ENCODE measurements around the gene ZW10.
"Not testable (repeated sequence)": the region's sequence is repeated elsewhere in the genome, so short reads cannot be mapped to it uniquely, and the experiment has no call there.

The ZW10 gene

GRCh38 chr11:113715273-113715672 is 58.2 kb downstream of the ZW10 start:
- no peaks in the 10 kb centered on the region for H4K20me1 ChIP-seq (ENCODE audit: low read depth, low read length)
- no peak overlapping the region for H3K4me3 ChIP-seq (ENCODE audit: insufficient read depth, low read length, poor library complexity, severe bottlenecking)
- no peak overlapping the region for H3K9ac ChIP-seq (ENCODE audit: low read length)
- H3K27me3 ChIP-seq (ENCODE audit: low read length) = no peaks in the 10 kb centered on the region
- no peaks in the 10 kb centered on the region for H3K9me3 ChIP-seq (ENCODE audit: insufficient read depth, low read length)
- TF ChIP-seq, protein P1, sequence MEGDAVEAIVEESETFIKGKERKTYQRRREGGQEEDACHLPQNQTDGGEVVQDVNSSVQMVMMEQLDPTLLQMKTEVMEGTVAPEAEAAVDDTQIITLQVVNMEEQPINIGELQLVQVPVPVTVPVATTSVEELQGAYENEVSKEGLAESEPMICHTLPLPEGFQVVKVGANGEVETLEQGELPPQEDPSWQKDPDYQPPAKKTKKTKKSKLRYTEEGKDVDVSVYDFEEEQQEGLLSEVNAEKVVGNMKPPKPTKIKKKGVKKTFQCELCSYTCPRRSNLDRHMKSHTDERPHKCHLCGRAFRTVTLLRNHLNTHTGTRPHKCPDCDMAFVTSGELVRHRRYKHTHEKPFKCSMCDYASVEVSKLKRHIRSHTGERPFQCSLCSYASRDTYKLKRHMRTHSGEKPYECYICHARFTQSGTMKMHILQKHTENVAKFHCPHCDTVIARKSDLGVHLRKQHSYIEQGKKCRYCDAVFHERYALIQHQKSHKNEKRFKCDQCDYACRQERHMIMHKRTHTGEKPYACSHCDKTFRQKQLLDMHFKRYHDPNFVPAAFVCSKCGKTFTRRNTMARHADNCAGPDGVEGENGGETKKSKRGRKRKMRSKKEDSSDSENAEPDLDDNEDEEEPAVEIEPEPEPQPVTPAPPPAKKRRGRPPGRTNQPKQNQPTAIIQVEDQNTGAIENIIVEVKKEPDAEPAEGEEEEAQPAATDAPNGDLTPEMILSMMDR (IDR thresholded peaks at IDR 0.05; ENCODE audit: insufficient read depth, low read length, poor library complexity, severe bottlenecking) = no peak
- TF ChIP-seq EZH2phosphoT487 (conservative IDR thresholded peaks at IDR 0.05; ENCODE audit: low read length) = no peak
- H3K9me2 ChIP-seq (replicated peaks; ENCODE audit: insufficient read depth, low read length) = no peaks in the 10 kb centered on the region
- H2AFZ ChIP-seq (ENCODE audit: low read depth, low read length, severe bottlenecking) = no peak overlapping the region
- H3K4me2 ChIP-seq (ENCODE audit: low read depth, low read length, poor library complexity, severe bottlenecking) = no peak overlapping the region
- H3K36me3 ChIP-seq (ENCODE audit: low read length) = no peaks in the 10 kb centered on the region
- no peak overlapping the region for H3K27ac ChIP-seq (ENCODE audit: low read depth, low read length)
- H3K79me2 ChIP-seq (ENCODE audit: insufficient read depth, low read length) = no peaks in the 10 kb centered on the region
- H3F3A ChIP-seq (ENCODE audit: insufficient read depth) = no peaks in the 10 kb centered on the region

DNA sequence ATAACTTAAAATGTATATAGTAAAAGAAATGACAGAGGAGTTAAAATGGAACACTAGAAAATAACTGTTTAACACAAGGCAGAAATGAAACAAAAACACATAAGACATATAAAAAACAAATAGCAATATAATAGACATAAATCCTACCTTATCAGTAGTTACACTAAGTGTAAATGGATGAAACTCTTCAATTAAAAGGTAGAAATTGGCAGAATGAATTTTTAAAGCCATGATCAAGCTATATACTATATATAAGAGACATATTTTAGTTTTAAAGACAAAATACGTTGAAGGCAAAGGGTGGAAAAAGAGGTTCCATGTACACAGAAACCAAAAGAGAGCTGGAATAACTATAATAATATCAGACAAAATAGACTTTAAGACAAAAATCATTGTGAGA is 62.5 kb downstream of the ZW10 start:
- Histone ChIP-seq H4K20me1 (ENCODE audit: low read depth, low read length) (no peaks in the 10 kb centered on the region), H3K9ac (ENCODE audit: low read length) (no peak overlapping the region), H3K27ac (ENCODE audit: low read depth, low read length) (no peak overlapping the region), H3F3A (ENCODE audit: insufficient read depth) (no peaks in the 10 kb centered on the region), H3K27me3 (ENCODE audit: low read length) (no peaks in the 10 kb centered on the region), H3K36me3 (ENCODE audit: low read length) (no peaks in the 10 kb centered on the region), H3K9me3 (ENCODE audit: insufficient read depth, low read length) (no peaks in the 10 kb centered on the region), H2AFZ (ENCODE audit: low read depth, low read length, severe bottlenecking) (no peak overlapping the region), H3K4me3 (ENCODE audit: insufficient read depth, low read length, poor library complexity, severe bottlenecking) (no peak overlapping the region), H3K9me2 (replicated peaks; ENCODE audit: insufficient read depth, low read length) (no peaks in the 10 kb centered on the region), H3K79me2 (ENCODE audit: insufficient read depth, low read length) (no peaks in the 10 kb centered on the region), H3K4me2 (ENCODE audit: low read depth, low read length, poor library complexity, severe bottlenecking) (no peak overlapping the region)
- TF ChIP-seq EZH2phosphoT487 (conservative IDR thresholded peaks at IDR 0.05; ENCODE audit: low read length) = no peak
- TF ChIP-seq, protein P1 (IDR thresholded peaks at IDR 0.05; ENCODE audit: insufficient read depth, low read length, poor library complexity, severe bottlenecking) = no peak

DNA sequence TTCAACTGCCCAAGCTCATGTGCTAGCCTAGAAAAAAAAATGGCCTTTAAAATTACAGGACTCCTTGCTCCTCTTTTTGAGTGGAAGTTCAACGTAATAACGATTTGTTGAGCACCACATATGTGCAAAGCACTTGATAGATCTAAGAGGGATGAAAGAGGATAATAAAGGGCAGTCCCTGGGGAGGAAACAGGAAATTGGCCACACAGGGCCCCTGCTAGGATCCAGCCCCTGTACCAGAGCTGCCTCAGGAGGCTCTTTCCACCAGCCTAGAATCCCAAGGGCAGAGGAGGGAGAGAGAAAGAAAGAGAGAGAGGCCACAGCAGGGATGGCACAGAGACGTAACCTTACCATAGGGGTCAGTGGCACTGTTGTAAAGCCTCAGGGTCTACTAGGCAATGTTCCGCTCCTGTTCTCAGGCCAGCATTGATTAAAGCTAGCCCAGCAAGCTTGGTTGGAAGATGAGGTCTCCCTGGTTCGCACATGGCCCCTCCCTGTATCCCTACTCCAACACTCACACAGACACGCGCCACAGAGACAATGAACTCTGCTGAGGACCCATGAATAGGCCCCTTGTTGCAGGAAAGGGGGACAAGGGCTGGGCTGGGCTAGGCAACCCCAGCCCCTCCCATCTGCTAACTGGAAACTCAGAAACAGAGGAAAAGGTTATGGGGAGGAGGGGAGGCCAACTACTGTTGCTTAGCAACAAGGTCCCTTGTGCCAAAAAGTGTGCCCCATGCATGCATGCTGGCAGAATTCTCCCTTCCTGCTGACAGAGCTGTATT is 67.4 kb downstream of the ZW10 start, which contains the start of gene TMPRSS5:
TMPRSS5 (minus strand) TSS at position 438 of the 785 bp plus-strand sequence; CDS start at position 354, 84 bp downstream.
- H4K20me1 ChIP-seq (ENCODE audit: low read depth, low read length) = no peaks in the 10 kb centered on the region
- H3F3A ChIP-seq (ENCODE audit: insufficient read depth) = no peaks in the 10 kb centered on the region
- H2AFZ ChIP-seq (ENCODE audit: low read depth, low read length, severe bottlenecking) = no peak within 1 kb of the TSS
- no peak within 1 kb of the TSS for H3K4me3 ChIP-seq (ENCODE audit: insufficient read depth, low read length, poor library complexity, severe bottlenecking)
- no peaks in the 10 kb centered on the region for H3K9me2 ChIP-seq (replicated peaks; ENCODE audit: insufficient read depth, low read length)
- H3K27ac ChIP-seq (ENCODE audit: low read depth, low read length) = no peak within 1 kb of the TSS
- H3K79me2 ChIP-seq (ENCODE audit: insufficient read depth, low read length) = no peaks in the 10 kb centered on the region
- H3K36me3 ChIP-seq (ENCODE audit: low read length) = no peaks in the 10 kb centered on the region
- H3K27me3 ChIP-seq (ENCODE audit: low read length) = no peaks in the 10 kb centered on the region
- H3K9me3 ChIP-seq (ENCODE audit: insufficient read depth, low read length) = no peaks in the 10 kb centered on the region
- H3K9ac ChIP-seq (ENCODE audit: low read length) = no peak within 1 kb of the TSS
- no peak for TF ChIP-seq EZH2phosphoT487 (conservative IDR thresholded peaks at IDR 0.05; ENCODE audit: low read length)
- TF ChIP-seq, protein P1 (IDR thresholded peaks at IDR 0.05; ENCODE audit: insufficient read depth, low read length, poor library complexity, severe bottlenecking) = no peak
- no peak within 1 kb of the TSS for H3K4me2 ChIP-seq (ENCODE audit: low read depth, low read length, poor library complexity, severe bottlenecking)

GRCh38 chr11:113703551-113703950 is 69.9 kb downstream of the ZW10 start:
- H3K9me3 ChIP-seq (ENCODE audit: insufficient read depth, low read length); H2AFZ ChIP-seq (ENCODE audit: low read depth, low read length, severe bottlenecking): not testable (repeated sequence)

More at GRCh38 chr11:113703551-113703950, 69.9 kb downstream of the ZW10 start:
- H3K4me2 ChIP-seq (ENCODE audit: low read depth, low read length, poor library complexity, severe bottlenecking); H3F3A ChIP-seq (ENCODE audit: insufficient read depth); H3K4me3 ChIP-seq (ENCODE audit: insufficient read depth, low read length, poor library complexity, severe bottlenecking); H3K36me3 ChIP-seq (ENCODE audit: low read length); H3K9ac ChIP-seq (ENCODE audit: low read length); H3K27me3 ChIP-seq (ENCODE audit: low read length); H4K20me1 ChIP-seq (ENCODE audit: low read depth, low read length); H3K27ac ChIP-seq (ENCODE audit: low read depth, low read length); H3K9me2 ChIP-seq (replicated peaks; ENCODE audit: insufficient read depth, low read length); H3K79me2 ChIP-seq (ENCODE audit: insufficient read depth, low read length): not testable (repeated sequence)
